PFSK-1 (cell line): ENCODE data around the gene SLC25A48.

Experiments used
- FOXP2 ChIP-seq: optimal IDR thresholded peaks from 2 replicates; pipeline ENCODE3; 2011; ENCODE audit warnings: borderline replicate concordance, control low read depth, inconsistent platforms; ENCODE audit not compliant: insufficient read depth; ENCODE audit errors: extremely low read length, extremely low read depth
- POLR2AphosphoS5 ChIP-seq: IDR thresholded peaks from 2 replicates; pipeline ENCODE4 v1.6.1; 2012; ENCODE audit warnings: low read depth, mild to moderate bottlenecking, control low read depth, low read length, moderate library complexity
- SIN3A ChIP-seq: IDR thresholded peaks from 2 replicates; pipeline ENCODE4 v1.6.1; 2012; ENCODE audit warnings: mild to moderate bottlenecking, low read length, moderate library complexity, borderline replicate concordance; ENCODE audit not compliant: insufficient read depth
- TAF1 ChIP-seq: IDR thresholded peaks from 2 replicates; pipeline ENCODE4 v1.6.1; 2012; ENCODE audit warnings: low read length, control low read depth, borderline replicate concordance; ENCODE audit not compliant: insufficient read depth
- TF ChIP-seq, protein P1 (sequence below), 2 experiments: IDR thresholded peaks; 2 replicates each; pipeline versions ENCODE4 v1.6.1 to v1.8.0; 2011 to 2012; ENCODE audit warnings: low read depth in 2 of 2, low read length in 2 of 2, control low read depth in 1 of 2, inconsistent platforms in 1 of 2, mild to moderate bottlenecking in 1 of 2, moderate library complexity in 1 of 2; ENCODE audit not compliant: insufficient read depth in 1 of 2

DNA sequence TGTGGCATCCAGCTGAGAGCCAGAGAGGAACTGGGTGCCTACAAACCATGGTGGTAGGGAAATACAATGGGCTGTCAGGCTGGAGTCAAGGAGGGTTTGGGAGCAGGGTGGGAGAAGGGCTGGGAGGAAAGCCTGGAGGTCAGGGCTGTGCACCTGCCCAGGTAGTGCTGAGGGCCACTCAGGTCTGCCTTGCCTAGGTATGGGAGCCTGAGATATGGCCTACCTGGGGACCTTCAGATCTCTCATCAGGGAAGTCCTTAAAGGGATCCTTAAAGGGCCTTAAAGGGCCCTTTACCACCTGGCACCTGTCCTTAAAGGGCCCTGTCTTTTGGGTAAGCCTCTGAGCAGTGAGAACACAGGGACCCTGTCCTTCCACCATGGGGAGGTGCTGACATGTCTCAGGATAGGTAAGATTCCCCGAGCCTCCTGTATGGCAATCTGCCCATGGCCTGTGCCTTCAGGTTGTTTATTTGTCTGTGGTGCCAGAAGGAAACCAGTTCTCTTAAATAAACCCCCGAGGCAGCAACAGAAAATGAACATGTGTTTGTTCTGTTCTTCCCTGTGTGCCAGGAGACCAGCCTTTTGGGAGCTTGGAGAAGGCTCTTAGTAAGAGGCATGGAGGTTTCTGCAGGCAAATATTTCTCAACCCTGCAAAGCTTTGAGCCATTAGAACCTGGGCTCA lies 23.3 kb downstream of the SLC25A48 start:
- TF ChIP-seq POLR2AphosphoS5 (no peak), TAF1 (no peak), SIN3A (no peak), FOXP2 (no peak)
- TF ChIP-seq, protein P1, sequence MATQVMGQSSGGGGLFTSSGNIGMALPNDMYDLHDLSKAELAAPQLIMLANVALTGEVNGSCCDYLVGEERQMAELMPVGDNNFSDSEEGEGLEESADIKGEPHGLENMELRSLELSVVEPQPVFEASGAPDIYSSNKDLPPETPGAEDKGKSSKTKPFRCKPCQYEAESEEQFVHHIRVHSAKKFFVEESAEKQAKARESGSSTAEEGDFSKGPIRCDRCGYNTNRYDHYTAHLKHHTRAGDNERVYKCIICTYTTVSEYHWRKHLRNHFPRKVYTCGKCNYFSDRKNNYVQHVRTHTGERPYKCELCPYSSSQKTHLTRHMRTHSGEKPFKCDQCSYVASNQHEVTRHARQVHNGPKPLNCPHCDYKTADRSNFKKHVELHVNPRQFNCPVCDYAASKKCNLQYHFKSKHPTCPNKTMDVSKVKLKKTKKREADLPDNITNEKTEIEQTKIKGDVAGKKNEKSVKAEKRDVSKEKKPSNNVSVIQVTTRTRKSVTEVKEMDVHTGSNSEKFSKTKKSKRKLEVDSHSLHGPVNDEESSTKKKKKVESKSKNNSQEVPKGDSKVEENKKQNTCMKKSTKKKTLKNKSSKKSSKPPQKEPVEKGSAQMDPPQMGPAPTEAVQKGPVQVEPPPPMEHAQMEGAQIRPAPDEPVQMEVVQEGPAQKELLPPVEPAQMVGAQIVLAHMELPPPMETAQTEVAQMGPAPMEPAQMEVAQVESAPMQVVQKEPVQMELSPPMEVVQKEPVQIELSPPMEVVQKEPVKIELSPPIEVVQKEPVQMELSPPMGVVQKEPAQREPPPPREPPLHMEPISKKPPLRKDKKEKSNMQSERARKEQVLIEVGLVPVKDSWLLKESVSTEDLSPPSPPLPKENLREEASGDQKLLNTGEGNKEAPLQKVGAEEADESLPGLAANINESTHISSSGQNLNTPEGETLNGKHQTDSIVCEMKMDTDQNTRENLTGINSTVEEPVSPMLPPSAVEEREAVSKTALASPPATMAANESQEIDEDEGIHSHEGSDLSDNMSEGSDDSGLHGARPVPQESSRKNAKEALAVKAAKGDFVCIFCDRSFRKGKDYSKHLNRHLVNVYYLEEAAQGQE (IDR thresholded peaks at IDR 0.05; ENCODE audit: insufficient read depth in 1 of 2, low read depth in 2 of 2, low read length in 2 of 2), result no peak
